ENCODE measurements around the gene VWA5B1.

GRCh38 chr1:20342294-20343148 is 51.8 kb downstream of the VWA5B1 start:
- TF ChIP-seq, protein P1, sequence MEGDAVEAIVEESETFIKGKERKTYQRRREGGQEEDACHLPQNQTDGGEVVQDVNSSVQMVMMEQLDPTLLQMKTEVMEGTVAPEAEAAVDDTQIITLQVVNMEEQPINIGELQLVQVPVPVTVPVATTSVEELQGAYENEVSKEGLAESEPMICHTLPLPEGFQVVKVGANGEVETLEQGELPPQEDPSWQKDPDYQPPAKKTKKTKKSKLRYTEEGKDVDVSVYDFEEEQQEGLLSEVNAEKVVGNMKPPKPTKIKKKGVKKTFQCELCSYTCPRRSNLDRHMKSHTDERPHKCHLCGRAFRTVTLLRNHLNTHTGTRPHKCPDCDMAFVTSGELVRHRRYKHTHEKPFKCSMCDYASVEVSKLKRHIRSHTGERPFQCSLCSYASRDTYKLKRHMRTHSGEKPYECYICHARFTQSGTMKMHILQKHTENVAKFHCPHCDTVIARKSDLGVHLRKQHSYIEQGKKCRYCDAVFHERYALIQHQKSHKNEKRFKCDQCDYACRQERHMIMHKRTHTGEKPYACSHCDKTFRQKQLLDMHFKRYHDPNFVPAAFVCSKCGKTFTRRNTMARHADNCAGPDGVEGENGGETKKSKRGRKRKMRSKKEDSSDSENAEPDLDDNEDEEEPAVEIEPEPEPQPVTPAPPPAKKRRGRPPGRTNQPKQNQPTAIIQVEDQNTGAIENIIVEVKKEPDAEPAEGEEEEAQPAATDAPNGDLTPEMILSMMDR (IDR thresholded peaks at IDR 0.05; ENCODE audit: insufficient read depth, low read length): no peak
- TF ChIP-seq GABPA (IDR thresholded peaks at IDR 0.05; ENCODE audit: low read depth) (no peak), POLR2AphosphoS5 (IDR thresholded peaks at IDR 0.05; ENCODE audit: low read depth) (no peak)
- TF ChIP-seq, protein P2, sequence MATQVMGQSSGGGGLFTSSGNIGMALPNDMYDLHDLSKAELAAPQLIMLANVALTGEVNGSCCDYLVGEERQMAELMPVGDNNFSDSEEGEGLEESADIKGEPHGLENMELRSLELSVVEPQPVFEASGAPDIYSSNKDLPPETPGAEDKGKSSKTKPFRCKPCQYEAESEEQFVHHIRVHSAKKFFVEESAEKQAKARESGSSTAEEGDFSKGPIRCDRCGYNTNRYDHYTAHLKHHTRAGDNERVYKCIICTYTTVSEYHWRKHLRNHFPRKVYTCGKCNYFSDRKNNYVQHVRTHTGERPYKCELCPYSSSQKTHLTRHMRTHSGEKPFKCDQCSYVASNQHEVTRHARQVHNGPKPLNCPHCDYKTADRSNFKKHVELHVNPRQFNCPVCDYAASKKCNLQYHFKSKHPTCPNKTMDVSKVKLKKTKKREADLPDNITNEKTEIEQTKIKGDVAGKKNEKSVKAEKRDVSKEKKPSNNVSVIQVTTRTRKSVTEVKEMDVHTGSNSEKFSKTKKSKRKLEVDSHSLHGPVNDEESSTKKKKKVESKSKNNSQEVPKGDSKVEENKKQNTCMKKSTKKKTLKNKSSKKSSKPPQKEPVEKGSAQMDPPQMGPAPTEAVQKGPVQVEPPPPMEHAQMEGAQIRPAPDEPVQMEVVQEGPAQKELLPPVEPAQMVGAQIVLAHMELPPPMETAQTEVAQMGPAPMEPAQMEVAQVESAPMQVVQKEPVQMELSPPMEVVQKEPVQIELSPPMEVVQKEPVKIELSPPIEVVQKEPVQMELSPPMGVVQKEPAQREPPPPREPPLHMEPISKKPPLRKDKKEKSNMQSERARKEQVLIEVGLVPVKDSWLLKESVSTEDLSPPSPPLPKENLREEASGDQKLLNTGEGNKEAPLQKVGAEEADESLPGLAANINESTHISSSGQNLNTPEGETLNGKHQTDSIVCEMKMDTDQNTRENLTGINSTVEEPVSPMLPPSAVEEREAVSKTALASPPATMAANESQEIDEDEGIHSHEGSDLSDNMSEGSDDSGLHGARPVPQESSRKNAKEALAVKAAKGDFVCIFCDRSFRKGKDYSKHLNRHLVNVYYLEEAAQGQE (IDR thresholded peaks at IDR 0.05; ENCODE audit: insufficient replicate concordance, low read depth): no peak

Data from HL-60 (cell line).